ENCODE data around the gene CEP112.

DNA sequence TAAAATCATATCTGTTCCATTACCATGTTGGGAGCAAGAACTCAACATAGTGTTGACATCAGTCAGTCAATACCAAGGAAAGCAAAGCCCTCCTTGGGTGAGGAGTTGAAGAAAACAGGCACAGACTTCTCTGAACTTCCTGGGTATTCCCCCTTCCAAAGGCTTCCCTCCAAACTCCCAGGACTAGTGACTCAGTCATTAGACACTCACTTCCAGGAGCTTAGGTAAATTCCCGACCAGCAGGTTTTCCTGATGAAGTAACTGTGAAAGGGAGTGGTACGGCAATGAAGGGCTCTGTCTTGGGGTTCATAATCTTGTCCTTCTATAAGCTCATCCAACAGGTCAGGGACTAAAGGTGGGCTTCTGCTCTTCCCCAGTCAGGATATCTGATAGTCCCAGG lies 336.7 kb downstream of the CEP112 start:
- TF ChIP-seq, protein P1, sequence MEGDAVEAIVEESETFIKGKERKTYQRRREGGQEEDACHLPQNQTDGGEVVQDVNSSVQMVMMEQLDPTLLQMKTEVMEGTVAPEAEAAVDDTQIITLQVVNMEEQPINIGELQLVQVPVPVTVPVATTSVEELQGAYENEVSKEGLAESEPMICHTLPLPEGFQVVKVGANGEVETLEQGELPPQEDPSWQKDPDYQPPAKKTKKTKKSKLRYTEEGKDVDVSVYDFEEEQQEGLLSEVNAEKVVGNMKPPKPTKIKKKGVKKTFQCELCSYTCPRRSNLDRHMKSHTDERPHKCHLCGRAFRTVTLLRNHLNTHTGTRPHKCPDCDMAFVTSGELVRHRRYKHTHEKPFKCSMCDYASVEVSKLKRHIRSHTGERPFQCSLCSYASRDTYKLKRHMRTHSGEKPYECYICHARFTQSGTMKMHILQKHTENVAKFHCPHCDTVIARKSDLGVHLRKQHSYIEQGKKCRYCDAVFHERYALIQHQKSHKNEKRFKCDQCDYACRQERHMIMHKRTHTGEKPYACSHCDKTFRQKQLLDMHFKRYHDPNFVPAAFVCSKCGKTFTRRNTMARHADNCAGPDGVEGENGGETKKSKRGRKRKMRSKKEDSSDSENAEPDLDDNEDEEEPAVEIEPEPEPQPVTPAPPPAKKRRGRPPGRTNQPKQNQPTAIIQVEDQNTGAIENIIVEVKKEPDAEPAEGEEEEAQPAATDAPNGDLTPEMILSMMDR (conservative IDR thresholded peaks at IDR 0.05), result no peak
- no peak for TF ChIP-seq ZFX (IDR thresholded peaks at IDR 0.05)

Measured in C4-2B (cell line).